ENCODE results near the gene IFT20. TPM values are rescaled to one million over a fixed set of nuclear protein-coding genes. Genes with fewer than 3 reads are reported as not detected.
"Not testable (repeated sequence)": the region's sequence is repeated elsewhere in the genome, so short reads cannot be mapped to it uniquely, and the experiment has no call there.

IFT20 gene
- total RNA-seq, 1 donor from 2014 or later = 34.6 TPM

DNA sequence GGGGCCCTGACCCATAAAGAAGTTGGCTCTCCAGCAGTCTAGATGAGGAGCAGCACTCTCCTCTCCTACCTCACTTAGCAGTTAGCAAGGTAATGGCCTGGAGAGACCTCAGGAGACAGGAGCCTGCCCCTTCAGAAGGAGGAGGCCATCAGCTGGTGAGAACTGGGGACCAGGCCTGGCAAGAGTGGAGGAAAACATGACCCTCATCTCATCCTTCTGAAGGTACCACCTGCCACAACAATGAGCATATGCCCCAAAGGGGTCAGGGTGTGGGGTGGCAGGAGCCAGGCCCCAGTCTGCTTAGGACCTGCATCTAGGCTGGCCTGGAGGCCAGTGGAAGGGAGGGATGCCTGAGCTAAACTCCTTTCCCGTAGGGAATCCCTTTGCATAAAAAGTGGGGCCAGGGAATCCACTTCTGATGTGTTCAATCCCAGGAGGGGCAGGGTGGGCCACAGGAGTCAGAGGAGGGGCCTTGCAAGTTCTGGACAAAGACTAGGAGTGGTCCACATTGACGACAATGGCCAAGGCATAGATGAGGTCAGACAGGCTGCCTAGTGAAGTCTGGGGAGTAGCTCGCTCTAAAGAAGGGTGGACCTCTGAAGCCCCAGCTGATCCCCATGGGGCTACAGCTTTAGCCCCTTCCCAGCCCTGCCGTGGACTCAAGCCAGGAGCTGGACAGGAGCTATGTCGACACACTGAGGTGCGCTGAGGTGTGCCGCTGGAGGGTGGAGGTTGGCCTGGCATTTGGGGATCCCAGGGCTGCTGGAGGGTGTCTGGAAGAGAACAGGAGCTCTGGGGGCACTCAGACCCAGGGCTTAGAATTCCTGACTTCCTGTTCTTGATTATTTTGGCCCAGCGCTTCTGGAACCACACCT is 28.7 kb upstream of the IFT20 start:
- DNase-seq = no peak

GRCh38 chr17:28363186-28363585 is 27.9 kb upstream of the IFT20 start:
- DNase-seq = no peak

GRCh38 chr17:28357901-28358197 is 22.6 kb upstream of the IFT20 start:
- no peak for DNase-seq

DNA sequence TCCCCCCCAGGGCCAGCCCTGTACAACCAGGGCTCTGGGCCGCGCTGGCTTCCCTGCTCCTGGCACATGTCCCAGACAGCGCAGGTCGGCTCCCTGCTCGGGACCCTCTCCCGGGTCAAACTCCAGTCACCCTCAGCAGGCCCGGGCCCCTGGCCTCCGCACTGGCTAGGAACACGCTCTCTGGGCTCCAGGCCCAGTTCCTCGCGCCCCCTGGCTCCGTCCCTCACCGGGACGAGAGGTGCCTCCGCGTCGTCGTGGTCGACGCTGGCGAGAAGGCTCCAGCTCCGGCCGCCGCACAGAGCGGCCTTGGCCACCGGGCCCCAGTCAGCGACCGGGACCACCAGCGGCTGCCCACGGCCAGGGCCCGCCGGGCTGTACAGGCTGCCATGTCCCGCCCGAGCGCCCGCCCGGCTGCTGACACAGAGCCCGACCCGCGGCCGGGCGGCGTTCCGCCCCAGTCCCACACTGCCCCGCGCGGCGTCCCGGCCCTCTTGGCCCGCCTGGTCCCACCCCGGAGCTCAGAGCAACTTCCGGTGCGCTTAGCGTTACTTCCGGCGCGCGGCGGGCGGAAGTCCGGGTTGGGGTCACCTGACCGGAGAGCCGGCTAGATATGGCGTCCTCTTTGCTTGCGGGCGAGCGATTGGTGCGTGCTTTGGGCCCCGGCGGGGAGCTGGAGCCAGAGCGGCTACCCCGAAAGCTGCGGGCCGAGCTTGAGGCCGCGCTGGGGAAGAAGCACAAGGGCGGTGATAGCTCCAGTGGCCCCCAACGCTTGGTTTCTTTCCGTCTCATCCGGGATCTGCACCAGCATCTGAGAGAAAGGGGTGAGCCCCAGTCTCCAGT is 22.0 kb upstream of the IFT20 start, which contains the start of gene POLDIP2:
TSS of gene POLDIP2 (minus strand) at position 467 of the 840 bp plus-strand sequence. CDS start at position 388, 79 bp downstream.
- DNase-seq = peak; percentile 98

- no peak for DNase-seq
Measured at GRCh38 chr17:28350271-28350670, 15.0 kb upstream of the IFT20 start.

- DNase-seq = no peak
Measured at GRCh38 chr17:28348979-28349378, 13.7 kb upstream of the IFT20 start.

- DNase-seq = no peak
Measured at GRCh38 chr17:28347261-28347891, 12.1 kb upstream of the IFT20 start.

- no peak for DNase-seq
Measured at GRCh38 chr17:28346746-28347246, 11.5 kb upstream of the IFT20 start.

DNA sequence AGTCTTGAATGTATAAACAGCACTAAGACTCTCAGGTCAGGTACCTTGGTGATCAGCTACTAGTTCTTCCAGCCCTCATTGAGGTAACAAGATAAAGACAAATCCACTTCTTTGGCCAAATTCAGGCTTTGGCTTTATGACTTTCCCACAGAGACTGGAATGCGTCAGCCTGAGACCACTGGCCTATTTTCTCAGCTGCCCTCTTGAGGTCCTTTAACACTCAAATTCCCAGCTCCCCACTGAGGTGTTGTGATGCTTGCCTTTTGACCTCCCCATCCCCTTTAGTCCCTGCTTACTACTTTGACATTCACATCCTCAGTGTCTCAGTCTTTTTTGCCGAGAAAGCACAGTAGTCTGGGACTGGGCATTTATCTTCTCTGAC is 10.9 kb upstream of the IFT20 start:
- DNase-seq = no peak

DNA sequence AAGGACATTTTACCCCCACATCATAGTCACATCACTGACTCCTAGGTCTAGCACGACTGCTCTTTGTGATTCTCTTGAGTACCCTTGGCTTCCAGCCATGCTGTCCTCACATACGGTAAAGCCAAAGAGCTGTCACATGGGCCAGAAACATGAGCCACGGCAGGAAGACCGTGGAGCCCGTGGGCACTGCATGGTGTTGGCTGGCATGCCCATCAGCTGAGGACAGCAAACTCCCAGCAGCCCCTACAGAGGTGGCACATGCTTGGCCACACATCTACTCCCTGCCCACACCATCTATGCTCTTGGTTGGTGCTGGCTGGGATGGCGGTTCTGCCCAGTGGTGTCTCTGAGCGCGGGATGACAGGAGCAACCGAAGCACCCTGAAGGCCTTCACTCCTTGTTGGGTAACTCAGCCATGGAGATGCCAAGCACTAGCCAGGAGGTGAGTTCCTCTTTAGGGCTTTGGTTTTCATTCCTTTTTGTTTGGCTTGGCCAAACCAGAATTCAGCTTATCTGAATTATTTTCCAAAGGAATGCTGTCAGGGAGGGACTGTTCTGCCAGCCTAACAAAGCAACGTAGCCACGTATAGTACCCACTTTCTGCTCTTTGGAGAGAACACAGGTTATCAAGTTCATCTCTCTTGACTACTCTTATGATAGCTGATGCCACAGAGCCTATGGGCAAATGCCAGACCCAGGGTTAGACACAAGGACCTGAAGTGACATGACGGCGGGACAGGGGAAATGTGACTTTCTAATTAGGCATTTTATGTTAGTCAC is 10.3 kb upstream of the IFT20 start:
- DNase-seq = no peak

DNA sequence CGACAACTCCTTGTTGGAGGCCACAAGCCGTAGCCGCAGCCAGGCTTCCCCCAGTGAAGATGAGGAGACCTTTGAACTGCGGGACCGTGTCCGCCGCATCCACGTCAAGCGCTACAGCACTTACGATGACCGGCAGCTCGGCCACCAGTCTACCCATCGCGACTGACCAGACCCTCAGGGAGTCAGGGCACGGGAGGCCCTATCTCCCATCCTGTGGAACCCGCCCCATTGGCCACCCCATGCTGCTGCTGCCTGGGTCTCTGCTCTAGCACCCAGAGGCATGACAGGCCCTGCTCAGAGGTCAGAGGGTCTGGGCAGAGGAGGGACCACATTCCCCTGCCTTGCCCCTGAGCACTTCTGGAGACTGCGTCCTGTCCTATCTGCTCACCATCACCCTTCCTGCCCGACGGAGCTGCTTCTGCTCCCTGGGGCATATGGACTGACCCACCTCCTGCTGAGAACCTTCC is 9.2 kb upstream of the IFT20 start:
- DNase-seq = no peak

DNA sequence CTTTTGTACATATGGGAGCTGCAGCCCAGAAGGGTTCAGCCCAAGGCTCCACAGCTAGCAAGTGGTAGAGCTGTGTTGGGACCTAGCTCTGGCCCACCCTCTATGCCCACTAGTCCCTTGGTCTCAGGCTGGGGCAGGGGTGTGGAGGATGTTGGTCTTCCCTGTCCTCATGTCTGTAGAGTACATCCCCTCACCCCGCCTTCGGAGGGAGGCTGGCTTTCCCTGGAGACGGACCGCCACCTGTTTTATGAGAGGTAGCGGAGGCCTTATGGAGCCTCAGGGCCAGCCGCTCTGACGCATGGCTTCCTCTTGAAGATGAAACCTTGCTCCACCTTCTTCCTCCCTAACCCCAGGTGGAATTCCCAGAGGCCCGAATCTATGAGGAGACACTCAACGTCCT is 8.7 kb upstream of the IFT20 start:
- DNase-seq = no peak

DNA sequence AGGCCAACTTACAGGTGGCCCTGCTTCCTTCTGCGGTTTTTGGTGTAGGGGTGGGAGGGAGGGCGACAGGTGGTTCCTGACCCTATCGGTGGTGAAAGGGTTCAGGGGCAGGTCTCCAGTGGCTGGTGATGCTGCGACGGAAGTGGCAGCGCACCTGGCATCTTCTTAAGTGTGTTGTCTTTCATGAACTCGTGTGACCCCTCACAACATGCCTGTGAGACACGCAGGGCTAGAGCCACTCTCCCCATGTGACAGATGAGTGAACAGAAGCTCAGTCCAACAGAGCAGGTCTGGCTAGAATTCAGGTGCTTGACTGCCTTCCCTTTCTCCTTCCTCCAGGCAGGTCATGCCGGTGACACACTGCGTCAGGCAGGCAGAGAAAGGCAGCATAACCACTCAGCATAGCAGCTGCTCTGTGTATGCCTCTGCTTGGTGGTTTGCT is 8.2 kb upstream of the IFT20 start:
- no peak for DNase-seq

DNA sequence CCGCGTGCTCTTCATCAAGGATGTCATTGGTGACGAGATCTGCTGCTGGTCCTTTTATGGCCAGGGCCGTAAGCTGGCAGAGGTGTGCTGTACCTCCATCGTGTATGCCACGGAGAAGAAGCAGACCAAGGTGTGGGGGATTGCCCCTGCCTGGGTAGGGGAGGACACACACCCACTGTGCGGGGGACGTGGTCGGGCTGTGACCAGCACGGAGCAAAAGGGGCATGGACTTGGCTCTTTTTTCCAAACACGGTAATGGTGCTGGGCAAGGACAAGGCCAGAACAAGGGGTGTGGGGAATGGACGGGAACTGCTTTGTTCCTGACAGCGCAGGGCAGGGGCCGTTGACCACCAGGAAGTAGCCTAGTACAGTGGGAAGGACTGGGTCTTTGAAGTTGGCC is 7.0 kb upstream of the IFT20 start:
- DNase-seq = no peak

- DNase-seq = no peak
Measured at GRCh38 chr17:28341516-28341915, 6.2 kb upstream of the IFT20 start.

DNA sequence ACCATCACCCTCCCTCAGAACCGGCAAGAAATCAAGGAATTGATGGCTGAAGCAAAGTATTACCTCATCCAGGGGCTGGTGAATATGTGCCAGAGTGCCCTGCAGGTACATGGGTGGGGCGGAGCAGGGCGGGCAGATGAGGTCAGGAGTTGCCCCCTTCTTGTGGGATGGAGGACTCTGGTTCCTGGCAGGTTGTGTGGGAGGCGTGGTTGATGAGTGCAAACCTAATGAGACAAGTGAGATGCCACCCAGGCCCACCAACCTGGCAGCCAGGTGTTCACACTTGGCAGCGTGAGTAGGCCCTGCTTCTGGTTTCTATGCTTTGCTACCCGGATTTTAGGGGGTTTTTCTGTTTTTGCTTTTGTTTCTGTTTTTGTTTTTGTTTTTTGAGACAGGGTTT is 5.1 kb upstream of the IFT20 start:
- DNase-seq = no peak

- no peak for DNase-seq
Measured at GRCh38 chr17:28339431-28339830, 4.2 kb upstream of the IFT20 start.

- not testable (repeated sequence) for DNase-seq
Measured at GRCh38 chr17:28338769-28339212, 3.5 kb upstream of the IFT20 start.

GRCh38 chr17:28338056-28338768 is 2.9 kb upstream of the IFT20 start:
- no peak for DNase-seq

DNA sequence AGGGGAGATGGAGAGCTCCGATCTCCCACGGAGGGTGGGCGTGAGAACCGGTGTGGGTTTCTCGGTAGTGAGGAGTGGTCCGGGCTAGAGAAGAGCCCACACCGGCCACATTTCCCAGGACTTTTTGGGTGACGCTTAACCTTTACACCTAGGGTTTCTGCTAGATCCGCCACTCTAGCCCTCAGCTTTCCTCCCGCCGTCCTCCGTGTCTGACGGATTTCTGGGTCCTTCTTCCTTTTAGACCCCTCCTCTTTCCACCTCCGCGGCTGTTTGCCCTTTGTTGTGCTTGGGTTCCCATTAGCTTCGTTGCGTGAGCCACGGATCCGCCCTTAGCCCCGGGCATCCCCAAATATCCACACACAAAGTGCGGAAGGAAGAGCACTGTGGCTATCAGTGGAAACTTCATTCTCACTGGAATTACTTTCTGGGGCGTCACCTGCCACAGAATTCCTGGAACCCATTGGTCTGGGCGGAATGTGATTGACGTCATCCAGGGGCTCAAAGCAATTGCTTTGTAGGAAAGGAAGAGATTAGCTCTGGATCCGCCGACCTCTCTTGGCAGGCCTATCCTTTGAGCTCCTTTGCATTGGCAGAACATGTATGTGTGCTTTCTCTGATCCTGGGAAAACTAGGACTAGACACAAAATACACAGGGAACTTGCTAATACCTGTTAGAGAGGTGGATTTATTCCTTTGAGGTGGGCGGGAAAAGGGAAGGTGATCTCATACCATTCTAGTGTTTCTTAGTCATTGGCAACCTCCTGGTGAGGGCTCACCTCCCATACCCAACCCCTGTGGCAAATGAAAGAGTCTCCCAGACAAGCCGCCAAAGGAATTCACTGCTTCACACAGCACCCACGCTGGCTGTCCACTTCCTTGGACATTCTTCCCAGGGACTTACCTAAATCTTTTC is 943 bp upstream of the IFT20 start:
- DNase-seq = peak; percentile 84
